CD14-positive monocyte (primary cell): Measurements from ENCODE around the gene LIMCH1. TPM values are rescaled to one million over a fixed set of nuclear protein-coding genes. Genes with fewer than 3 reads are reported as not detected.

Experiments used
- DNase-seq, 3 donors: peaks; one replicate each; pipeline ENCODE4 v3.0.0-alpha.2; 2011 to 2022
- H2AFZ ChIP-seq: 2 replicates; pipeline ENCODE4 v1.6.0; 2012; ENCODE audit warnings: mild to moderate bottlenecking, low read depth, low read length, inconsistent platforms; ENCODE audit not compliant: insufficient read depth, poor library complexity, severe bottlenecking
- H3K27ac ChIP-seq, 2 donors: 1 replicate in 1 of 2; 2 replicates in 1 of 2; pipeline ENCODE4 v1.5.1; 2012 to 2013; ENCODE audit warnings: low read length in 2 of 2, control low read depth in 1 of 2, inconsistent platforms in 1 of 2, low read depth in 1 of 2, mild to moderate bottlenecking in 1 of 2
- H3K27me3 ChIP-seq, 2 donors: one replicate each; pipeline versions ENCODE4 v1.6.0 to v1.6.1; 2011 to 2013; ENCODE audit warnings: low read length in 2 of 2; ENCODE audit not compliant: control insufficient read depth in 2 of 2, insufficient read depth in 2 of 2
- H3K36me3 ChIP-seq, 2 donors: replicated peaks in 1 of 2; 1 replicate in 1 of 2; 2 replicates in 1 of 2; pipeline versions ENCODE4 v1.5.1 to v1.6.1; 2012 to 2013; ENCODE audit warnings: low read length in 2 of 2, control low read depth in 1 of 2, inconsistent platforms in 1 of 2, mild to moderate bottlenecking in 1 of 2; ENCODE audit not compliant: insufficient read depth in 2 of 2, control insufficient read depth in 1 of 2
- H3K4me1 ChIP-seq, 2 donors: 1 replicate in 1 of 2; 2 replicates in 1 of 2; pipeline versions ENCODE4 v1.5.1 to v1.6.1; 2012 to 2013; ENCODE audit warnings: low read length in 2 of 2, control low read depth in 1 of 2, inconsistent platforms in 1 of 2, mild to moderate bottlenecking in 1 of 2, moderate library complexity in 1 of 2; ENCODE audit not compliant: insufficient read depth in 2 of 2, control insufficient read depth in 1 of 2
- H3K4me2 ChIP-seq: replicated peaks from 2 replicates; pipeline ENCODE3; 2012; ENCODE audit warnings: low read length, moderate library complexity, mild to moderate bottlenecking; ENCODE audit not compliant: poor library complexity, severe bottlenecking; ENCODE audit errors: extremely low read depth
- H3K4me3 ChIP-seq, 3 experiments: fragments of 200-600 bp in 1 of 3; sonication (generic) in 1 of 3; replicated peaks in 1 of 3; 1 replicate in 2 of 3; 2 replicates in 1 of 3; pipeline ENCODE4 v1.5.1; 2011 to 2013; ENCODE audit warnings: low read length in 3 of 3, mild to moderate bottlenecking in 3 of 3, control low read depth in 2 of 3, low read depth in 2 of 3, inconsistent platforms in 1 of 3, moderate library complexity in 1 of 3
- H3K79me2 ChIP-seq: 2 replicates; pipeline ENCODE4 v1.6.0; 2012; ENCODE audit warnings: mild to moderate bottlenecking, control low read depth, inconsistent platforms, low read length, moderate library complexity; ENCODE audit not compliant: insufficient read depth
- H3K9ac ChIP-seq: 2 replicates; pipeline ENCODE4 v1.6.0; 2017; ENCODE audit warnings: low read length, mild to moderate bottlenecking; ENCODE audit not compliant: insufficient read depth, poor library complexity, severe bottlenecking
- H3K9me3 ChIP-seq, 2 donors: replicated peaks in 1 of 2; 1 replicate in 1 of 2; 2 replicates in 1 of 2; pipeline versions ENCODE4 v1.5.1 to v1.6.1; 2012 to 2013; ENCODE audit warnings: low read length in 2 of 2, control low read depth in 1 of 2; ENCODE audit not compliant: control insufficient read depth in 1 of 2, insufficient read depth in 1 of 2
- H4K20me1 ChIP-seq: 2 replicates; pipeline ENCODE4 v1.6.0; 2012; ENCODE audit warnings: mild to moderate bottlenecking, low read length, control low read depth, moderate library complexity; ENCODE audit not compliant: insufficient read depth
- H3K27ac Mint-ChIP-seq, 7 donors: one replicate each; pipeline ENCODE4 v1.8.0; 2020; ENCODE audit warnings: mild to moderate bottlenecking in 7 of 7, mixed read lengths in 7 of 7, moderate library complexity in 6 of 7, inconsistent platforms in 2 of 7
- H3K27me3 Mint-ChIP-seq, 3 donors: one replicate each; pipeline ENCODE4 v1.8.0; 2021 to 2022; ENCODE audit warnings: low read depth in 3 of 3, mild to moderate bottlenecking in 3 of 3, mixed read lengths in 3 of 3, moderate library complexity in 3 of 3, inconsistent platforms in 1 of 3
- H3K36me3 Mint-ChIP-seq, 2 donors: one replicate each; pipeline ENCODE4 v1.8.0; 2020; ENCODE audit warnings: mixed read lengths in 2 of 2, inconsistent platforms in 1 of 2, mild to moderate bottlenecking in 1 of 2
- H3K4me1 Mint-ChIP-seq: one replicate; pipeline ENCODE4 v1.8.0; 2020; ENCODE audit warnings: mild to moderate bottlenecking, mixed read lengths
- H3K4me3 Mint-ChIP-seq, 2 donors: one replicate each; pipeline ENCODE4 v1.8.0; 2020; ENCODE audit warnings: mild to moderate bottlenecking in 2 of 2, mixed read lengths in 2 of 2, moderate library complexity in 1 of 2
- H3K9me3 Mint-ChIP-seq, 7 donors: one replicate each; pipeline ENCODE4 v1.8.0; 2020 to 2022; ENCODE audit warnings: mixed read lengths in 7 of 7, mild to moderate bottlenecking in 6 of 7, moderate library complexity in 6 of 7, inconsistent platforms in 2 of 7
- CTCF ChIP-seq: fragments of 200-600 bp; IDR thresholded peaks from one replicate; pipeline ENCODE4 v1.8.0; 2022; ENCODE audit warnings: antibody characterized with exemption, mild to moderate bottlenecking
- WGBS: methylation state at CpG from one replicate; pipeline ENCODE4 v1.1.5; 2013; ENCODE audit warnings: missing lambda C conversion rate; ENCODE audit not compliant: insufficient coverage; 5-methylcytosine and 5-hydroxymethylcytosine counted together
- intact Hi-C, 2 donors: fragments of 100-400 bp; cut with micrococcal nuclease; formaldehyde crosslinking; loops; one replicate each; pipeline versions ENCODE4 v1.15.0 to v1.15.1; 2023
- polyA plus RNA-seq, 3 donors: library from polyadenylated mRNA; depleted of rRNA in 1 of 3; unstranded in 2 of 3; stranded (reverse) in 1 of 3; fragments of 300-500 nt in 2 of 3; fragments of >200 nt in 1 of 3; fragmentation: Illumina TruSeq in 2 of 3; gene quantifications; 1 replicate in 2 of 3; 2 replicates in 1 of 3; pipeline ENCODE4 v1.2.3, GENCODE V29; 2012 to 2021

Gene LIMCH1
- polyA plus RNA-seq, 3 donors = 0.25 to 0.64 (median 0.32) TPM

DNA sequence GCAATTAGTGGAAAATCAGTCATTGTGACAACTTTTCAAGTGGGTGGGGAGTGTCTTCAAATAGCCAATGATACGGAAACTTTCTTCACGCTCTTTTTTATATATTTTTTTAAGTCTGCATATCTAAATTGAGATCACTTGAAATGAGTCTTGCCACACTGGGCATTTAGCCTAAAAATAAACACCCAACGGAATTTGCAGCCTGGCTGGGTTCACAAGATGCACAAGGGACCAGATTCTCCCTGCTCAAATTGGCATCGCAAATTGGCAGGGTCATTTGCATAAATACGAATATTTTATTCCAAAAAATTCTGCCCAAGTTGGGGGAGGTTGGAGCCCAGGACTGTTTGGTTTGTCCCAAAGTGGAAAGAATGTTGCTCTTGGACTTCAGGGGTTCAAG is 87.6 kb downstream of the LIMCH1 start:
- H3K36me3 Mint-ChIP-seq = no peaks in the 10 kb centered on the region
- no peak overlapping the region for H3K4me3 Mint-ChIP-seq
- H3K4me2 ChIP-seq = no peak overlapping the region

GRCh38 chr4:41628936-41629335 is 91.0 kb downstream of the LIMCH1 start:
- no peak overlapping the region for H3K4me2 ChIP-seq
- no peaks in the 10 kb centered on the region for H3K36me3 ChIP-seq
- H3K27ac ChIP-seq = no peak overlapping the region
- H3K4me3 Mint-ChIP-seq = no peak overlapping the region
- H3K4me3 ChIP-seq = no peak overlapping the region
- peaks cover 3 to 4% (median 3%) of the 10 kb centered on the region in 3 donors for H3K27me3 Mint-ChIP-seq
- H3K27ac Mint-ChIP-seq = no peak overlapping the region
- no peaks in the 10 kb centered on the region for H3K9me3 ChIP-seq
- no CpG with 5 or more reads among the region's 2 CpGs for WGBS
- H3K4me1 ChIP-seq = no peaks in the 10 kb centered on the region
- H4K20me1 ChIP-seq = no peaks in the 10 kb centered on the region
- no peak for TF ChIP-seq CTCF
- H3K27me3 ChIP-seq = no peaks in the 10 kb centered on the region
- H3K79me2 ChIP-seq = no peaks in the 10 kb centered on the region
- no peak overlapping the region for H2AFZ ChIP-seq
- peaks cover 0 to 4% (median 0%) of the 10 kb centered on the region in 7 donors for H3K9me3 Mint-ChIP-seq
- H3K36me3 Mint-ChIP-seq = no peaks in the 10 kb centered on the region
- H3K9ac ChIP-seq = no peak overlapping the region
- intact Hi-C loops = no loop called here
- H3K4me1 Mint-ChIP-seq = peaks cover 2% of the 10 kb centered on the region
- DNase-seq = no peak

More for the DNA sequence above, 87.6 kb downstream of the LIMCH1 start:
- Mint-ChIP-seq H3K27me3 (peaks cover 0 to 3% (median 1%) of the 10 kb centered on the region in 3 donors), H3K27ac (no peak overlapping the region), H3K4me1 (no peaks in the 10 kb centered on the region), H3K9me3 (peaks cover 0 to 4% (median 0%) of the 10 kb centered on the region in 7 donors)
- H3K9ac ChIP-seq = no peak overlapping the region
- no peaks in the 10 kb centered on the region for H3K9me3 ChIP-seq
- no peak for DNase-seq
- H3K27ac ChIP-seq = no peak overlapping the region
- H3K36me3 ChIP-seq = no peaks in the 10 kb centered on the region
- H3K4me1 ChIP-seq = no peaks in the 10 kb centered on the region
- H3K4me3 ChIP-seq = no peak overlapping the region
- intact Hi-C loops = no loop called here
- no peaks in the 10 kb centered on the region for H3K79me2 ChIP-seq
- WGBS = 83% methylated on average over 1 of the region's 5 CpGs
- H2AFZ ChIP-seq = no peak overlapping the region
- H3K27me3 ChIP-seq = no peaks in the 10 kb centered on the region
- TF ChIP-seq CTCF = no peak
- no peaks in the 10 kb centered on the region for H4K20me1 ChIP-seq
